Measurements from ENCODE around the gene MLC1.

Gene MLC1

DNA sequence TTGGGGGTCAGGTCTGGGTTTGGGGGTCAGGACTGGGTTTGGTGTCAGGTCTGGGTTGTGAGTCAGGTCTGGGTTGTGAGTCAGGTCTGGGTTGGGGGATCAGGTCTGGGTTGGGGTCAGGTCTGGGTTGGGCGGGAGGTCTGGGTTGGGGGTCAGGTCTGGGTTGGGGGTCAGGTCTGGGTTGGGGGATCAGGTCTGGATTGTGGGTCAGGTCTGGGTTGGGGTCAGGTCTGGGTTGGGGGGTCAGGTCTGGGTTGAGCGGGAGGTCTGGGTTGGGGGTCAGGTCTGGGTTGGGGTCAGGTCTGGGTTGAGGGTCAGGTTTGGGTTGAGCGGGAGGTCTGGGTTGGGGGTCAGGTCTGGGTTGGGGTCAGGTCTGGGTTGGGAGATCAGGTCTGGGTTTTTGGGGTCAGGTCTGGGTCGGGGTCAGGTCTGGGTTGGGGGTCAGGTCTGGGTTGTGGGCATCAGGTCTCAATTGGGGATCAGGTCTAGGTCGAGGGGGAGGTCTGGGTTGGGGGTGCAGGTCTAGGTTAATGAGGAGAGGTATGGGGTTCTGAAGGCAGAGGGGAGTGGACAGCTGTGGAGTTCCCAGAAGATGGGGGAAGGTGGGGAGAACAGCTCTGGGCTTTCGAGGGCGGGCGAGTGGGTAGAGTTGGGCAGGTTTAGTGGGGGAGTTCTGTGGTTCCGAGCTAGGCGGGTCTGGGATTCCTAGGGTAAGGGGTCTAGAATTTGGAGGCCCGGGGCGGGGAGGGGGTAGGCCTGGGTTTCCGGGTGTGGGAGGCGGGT lies 27.8 kb downstream of the MLC1 start:
- DNase-seq: no peak

DNA sequence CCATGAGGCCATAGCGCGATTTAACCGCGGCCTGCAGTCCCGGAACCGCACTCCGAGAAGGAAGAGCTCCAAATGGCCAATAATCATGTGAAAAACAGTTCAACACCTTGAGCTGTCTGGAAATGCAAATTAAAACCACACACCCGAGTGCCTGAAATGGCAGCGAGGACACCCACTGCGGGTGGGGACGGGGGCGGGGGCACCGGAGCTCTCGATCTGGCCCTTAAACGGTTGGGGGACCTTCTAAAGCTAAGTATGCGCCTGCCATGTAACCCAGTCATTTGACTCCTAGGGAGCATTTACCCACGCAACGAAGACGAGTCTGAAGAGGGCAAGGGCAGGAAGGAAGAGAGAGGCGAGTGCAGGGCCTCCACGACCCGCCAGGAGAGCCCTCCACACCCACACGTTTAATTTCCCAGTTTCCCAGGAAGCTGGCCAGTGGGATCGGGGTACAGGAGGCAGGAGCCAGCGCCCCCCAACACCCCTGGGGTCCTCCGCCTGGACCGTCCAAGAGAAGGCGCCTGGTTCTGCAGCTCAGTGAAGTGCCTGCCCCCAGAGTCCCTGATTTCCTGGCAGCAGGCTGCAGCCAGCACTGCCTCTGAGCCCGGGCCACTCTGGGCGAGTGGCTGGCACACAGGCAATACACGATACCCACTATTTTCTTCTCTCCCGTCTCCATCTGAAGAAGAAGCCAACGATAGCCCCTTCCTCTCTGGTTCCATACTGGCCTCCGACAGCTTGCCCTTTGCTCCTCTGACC lies 28.8 kb downstream of the MLC1 start:
- no peak for DNase-seq

DNA sequence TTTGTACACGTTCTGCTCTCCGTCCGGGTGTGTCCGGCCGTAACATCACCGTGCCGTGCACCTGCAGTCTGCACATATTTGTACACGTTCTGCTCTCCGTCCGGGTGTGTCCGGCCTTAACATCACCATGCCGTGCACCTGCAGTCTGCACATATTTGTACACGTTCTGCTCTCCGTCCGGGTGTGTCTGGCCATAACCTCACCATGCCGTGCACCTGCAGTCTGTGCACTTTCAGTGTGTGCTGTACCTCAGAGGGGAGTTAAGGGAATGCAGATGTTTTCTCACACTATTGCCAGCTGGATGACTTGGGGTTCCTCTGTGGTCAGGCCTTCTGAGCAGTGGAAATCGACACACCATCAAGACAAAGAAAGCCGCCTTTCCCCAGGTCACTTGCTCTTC lies 31.4 kb downstream of the MLC1 start:
- no peak for DNase-seq

GRCh38 chr22:50051930-50052329 lies 33.3 kb downstream of the MLC1 start:
- no peak for DNase-seq

DNA sequence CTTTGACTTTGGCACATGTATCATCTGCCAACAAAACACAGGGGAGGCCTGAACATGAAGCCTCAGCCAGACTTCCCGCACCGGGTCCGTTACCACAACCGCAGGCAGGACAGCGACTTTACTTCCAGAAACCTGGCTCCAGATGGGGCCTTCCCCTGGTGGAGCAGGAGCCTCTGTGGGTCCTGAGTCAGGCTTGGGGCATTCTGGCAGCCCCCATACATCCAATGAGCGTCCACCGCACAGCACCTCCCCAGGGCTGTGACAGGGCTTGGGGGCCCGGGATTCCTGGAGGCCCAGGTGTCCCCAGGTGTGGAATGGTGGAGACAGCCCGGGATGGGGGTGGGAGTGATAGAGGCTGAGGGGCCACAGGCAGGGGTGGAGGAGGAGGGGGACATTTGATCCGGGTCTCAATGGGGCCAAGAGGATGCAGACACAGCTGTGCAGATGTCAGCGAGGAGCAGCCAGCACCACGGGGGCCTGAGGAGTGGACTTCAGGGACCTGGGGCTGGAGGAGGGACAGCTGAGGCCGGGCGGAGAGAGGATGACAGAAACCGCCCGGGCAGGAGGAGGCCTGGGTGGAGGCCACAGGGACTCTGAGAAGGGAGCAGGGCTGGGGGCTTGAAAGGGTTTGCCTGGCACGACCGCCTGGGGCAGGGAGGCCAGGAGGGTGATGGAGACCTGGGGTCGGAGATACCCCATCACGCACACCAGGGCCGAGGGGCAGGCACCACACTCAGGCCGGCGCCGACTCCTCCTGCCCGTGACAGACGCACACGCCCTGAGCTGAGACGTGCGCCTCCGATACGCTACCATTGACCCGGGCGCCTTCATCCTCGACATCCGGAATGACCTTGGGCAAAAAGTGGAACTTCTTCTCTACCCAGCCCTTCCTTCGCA lies 35.7 kb downstream of the MLC1 start:
- DNase-seq: no peak

DNA sequence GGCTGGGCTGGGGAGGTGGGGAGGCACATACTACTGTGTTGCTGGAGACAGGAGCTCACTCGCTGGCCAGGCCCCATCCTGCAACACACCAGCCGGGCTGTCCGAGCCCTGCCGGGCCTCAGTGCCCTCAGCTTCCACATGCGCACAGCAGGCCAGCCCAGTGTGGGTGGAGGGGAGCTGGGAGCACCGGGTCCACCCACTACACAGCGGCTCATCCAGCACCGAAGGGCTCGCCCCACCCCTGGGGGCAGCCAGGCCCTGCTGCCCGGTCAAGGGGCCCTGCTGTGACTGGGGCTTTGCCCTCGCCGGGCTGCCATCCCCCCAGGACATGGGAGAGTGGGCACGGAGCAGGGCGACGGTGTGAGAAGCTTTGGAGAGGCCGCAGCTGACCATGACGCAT lies 36.4 kb downstream of the MLC1 start:
- no peak for DNase-seq

- DNase-seq: no peak
These were observed 37.0 kb downstream of the MLC1 start for GRCh38 chr22:50048061-50048765.

- DNase-seq: no peak
These were observed 37.9 kb downstream of the MLC1 start for GRCh38 chr22:50047346-50047745.

DNA sequence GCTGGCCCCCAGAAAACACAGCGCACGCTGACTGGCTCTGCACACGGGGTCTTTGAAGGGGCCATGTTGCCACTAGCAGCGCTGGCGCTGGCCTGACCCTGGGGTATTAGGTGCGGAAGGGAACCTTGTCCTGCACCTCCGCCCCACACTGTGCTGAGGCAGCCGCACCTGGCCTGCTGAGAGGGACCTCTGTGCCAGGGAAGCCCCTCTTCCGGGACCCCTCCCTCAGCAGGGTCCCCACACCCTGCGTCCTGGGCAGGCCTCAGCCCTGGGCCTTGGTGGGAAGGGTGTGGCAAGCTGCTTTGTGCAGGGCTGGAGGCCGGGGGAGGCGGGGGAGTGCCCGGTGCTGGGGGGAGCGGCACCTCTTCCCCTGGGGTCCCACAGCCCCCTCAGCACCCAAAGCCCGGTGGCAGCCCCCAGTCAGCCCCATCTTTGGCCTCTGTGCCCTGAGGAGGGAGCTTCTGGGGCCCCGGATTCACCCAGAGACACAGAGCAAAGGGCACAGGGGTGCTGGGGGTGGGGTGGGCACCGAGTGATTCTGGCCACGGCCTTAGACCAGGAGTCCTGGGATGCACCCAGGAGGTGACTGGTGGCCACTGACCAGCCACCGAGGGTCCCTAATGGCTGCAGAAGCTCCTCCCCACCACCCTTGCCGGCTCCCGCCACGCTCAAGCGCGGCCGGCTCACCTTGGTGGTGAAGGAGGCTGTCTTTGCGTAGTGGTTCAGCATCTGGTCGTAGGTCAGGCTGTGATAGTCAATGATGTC lies 38.6 kb downstream of the MLC1 start:
- DNase-seq: no peak

DNA sequence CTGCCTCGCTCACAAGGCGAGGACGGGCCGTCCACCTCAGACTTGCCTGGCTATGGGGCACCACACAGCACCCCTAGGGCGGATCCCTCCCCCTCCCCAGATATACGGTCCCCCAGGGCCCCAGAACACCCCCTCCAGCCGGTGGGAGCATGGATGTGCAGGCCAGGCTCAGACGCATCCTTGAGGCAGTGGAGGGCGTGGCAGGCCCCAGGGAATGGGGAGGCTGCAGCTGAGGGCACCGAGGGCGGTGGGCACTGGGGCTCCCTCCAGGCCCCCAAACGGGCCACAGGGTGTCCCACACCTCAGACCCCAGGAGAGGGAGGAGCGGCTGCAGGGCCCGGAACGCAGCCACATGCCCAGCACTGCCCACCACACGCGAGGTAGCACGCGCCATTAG lies 39.2 kb downstream of the MLC1 start:
- no peak for DNase-seq

DNA sequence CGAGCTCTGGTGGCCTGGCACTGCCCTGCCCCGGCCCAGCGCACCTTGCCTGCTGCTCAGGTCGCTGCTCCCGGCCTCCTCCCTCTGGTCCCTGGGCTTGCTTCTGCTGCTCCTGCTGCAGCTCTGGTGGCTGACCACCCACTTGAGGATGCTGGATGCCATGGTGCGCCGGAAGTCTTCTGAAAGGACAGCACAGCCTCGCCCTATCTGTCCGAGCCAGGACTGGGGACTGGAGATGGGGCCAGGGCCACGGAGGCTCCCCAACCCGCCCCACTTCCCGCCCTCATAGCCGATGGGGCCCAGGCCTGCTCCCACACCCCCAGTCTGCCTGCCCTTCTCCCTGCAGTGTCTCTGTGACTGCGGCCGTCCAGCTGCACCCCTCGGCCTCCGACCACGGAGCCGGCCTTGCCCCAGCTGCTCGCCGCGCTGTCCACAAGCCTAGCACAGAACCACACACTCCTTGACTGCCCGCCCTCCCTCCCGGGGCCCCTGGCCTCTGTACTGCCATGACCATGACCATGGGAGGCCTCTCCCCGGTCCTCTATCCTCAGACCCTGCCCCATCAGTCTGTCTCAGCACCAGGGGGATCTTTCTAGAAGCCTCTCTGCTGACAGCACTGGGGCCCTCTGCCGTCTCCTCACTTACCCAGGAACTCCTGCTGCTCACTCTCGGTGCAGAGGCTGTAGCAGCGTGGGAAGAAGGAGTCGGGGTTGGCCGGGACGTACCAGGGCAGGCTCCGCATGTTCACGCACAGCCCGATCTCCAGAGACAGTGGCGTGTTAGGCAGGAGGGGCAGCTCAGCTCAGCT lies 39.8 kb downstream of the MLC1 start:
- DNase-seq: no peak

DNA sequence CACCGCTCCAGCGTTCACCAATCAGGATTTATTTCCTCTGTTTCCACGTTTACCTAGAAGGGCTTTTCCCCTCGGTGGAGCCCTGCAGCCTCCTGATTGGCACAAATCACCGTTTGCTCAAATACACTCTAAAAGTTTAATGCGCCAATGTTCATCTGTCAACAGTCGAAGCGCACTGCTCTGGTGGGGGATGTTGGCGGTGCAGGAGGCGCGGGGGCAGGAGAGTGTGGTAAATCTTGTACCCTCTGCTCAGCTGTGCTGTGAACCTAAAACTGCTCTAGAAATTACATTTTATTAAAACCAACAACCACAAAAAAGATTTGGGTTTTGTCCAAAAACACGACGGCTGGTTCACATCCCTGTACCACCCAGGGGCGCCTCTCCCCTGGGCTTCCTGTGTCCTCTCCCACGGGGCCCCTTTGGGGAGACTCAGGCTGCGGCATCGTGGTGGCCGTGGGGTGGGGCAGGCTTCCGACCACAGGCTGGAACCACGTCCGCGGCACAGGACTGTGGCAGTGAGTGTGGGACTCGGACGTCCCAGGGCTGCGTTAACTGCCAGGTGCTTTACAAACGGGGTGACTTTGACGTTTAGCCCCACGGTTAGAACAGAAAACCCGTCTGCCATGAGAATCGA lies 40.6 kb downstream of the MLC1 start:
- no peak for DNase-seq

- no peak for DNase-seq
These were observed 43.7 kb downstream of the MLC1 start for GRCh38 chr22:50041361-50042065.

DNA sequence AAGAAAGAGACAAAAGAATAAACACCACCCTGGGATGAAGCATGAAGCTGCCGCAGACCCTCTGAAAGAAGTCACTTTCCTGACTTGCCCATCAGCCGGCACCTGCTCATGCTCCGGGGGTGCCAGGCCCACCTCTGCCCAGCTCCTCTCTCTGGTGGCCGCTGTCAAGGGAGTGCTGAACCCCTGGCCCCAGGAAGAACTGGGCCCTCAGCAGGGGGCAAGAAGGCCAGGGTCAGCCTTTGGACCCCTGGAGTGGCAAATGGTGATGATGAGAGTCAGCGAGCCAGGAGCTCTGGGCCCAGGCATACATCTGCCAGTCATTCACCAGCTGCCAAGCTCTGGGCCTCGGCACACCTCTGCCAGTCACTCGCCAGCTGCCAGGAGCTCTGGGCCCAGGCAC lies 44.5 kb downstream of the MLC1 start:
- no peak for DNase-seq

- no peak for DNase-seq
These were observed 45.4 kb downstream of the MLC1 start for GRCh38 chr22:50039669-50040443.

DNA sequence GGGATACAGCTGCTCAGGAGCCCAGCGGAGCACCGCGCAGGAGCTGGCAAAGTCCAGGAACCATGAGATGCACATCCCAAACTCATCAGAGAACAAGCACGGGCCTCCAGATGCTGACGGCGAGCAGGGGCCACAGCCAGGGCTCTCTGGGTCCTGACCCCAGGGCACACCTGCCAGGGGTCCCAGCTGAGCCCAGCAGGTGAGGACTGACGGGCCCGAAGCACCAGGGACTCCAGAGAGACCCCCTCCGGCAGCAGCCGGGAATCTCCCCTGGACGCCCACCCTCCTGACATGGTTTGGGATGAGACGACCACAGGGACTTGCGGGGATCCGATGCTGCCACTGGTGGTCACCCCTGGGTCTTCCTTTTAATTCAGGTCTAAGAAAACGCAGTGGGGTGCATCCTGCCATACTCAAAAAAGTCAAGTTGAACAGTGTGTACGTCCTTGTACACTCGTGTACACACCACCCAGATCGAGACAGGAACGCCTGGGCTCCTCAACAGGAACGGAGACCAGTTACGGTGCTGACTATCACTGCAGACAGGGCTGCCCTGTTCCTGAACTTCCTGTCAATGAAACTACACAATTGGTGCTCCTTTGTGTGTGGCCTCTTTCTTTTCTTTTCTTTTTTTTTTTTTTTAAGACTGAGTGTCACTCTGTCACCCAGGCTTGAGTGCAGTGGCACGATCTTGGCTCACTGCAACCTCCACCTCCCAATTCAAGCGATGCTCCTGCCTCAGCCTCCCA lies 49.1 kb downstream of the MLC1 start:
- DNase-seq: no peak

DNA sequence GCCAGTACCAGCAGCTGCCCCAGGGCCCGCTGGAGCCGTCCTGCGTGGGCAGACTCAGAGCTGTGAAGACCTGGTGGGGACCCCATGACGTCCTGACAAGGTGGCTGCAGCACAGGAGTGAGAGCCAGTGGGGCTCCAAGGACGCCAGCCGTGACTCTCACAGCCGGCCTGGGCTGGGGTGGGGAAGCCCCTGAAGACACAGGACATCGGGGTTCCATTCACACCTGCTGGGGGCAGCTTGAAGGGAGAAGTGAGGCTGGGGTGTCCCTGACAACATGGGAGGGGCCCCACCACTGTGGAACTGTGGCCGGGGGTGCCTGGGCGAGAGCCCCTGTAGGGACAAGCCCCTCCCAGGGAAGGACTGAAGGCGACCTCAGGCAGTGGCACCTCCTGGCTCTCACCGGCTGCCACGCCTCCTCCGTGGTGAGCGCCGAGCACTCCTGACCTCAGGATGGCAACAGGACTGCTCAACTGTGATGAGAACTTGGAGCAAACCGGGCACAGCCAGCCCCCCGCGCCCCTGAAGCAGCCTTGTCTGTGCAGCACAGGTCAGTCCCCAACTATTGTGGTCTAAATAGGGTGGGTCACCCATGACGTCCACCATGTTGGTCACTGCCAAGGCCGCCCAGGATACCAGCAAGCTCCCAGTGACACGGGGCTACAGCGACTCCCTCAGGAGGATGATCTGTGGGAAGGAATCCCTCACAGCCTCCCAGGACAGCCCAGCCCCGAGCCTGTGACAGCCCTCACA lies 49.9 kb downstream of the MLC1 start:
- DNase-seq: no peak

Measured in NCI-H2081 treated with DMSO at 0.1 percent for 48 hours (cell line).